OCI-LY1 (cell line): ENCODE data around the gene DMWD.

ENCODE experiments used
- H2AFZ ChIP-seq: fragments of 200-600 bp; sonication (generic), shearing (Covaris generic); 2 replicates; pipeline ENCODE4 v1.6.0; 2014; ENCODE audit warnings: antibody characterized with exemption, mild to moderate bottlenecking, low read length
- H3F3A ChIP-seq: fragments of 200-600 bp; sonication (generic), shearing (Covaris generic); 2 replicates; pipeline ENCODE4 v1.6.0; 2014; ENCODE audit warnings: mild to moderate bottlenecking, antibody characterized with exemption, low read length, moderate library complexity; ENCODE audit not compliant: insufficient read depth
- H3K27ac ChIP-seq: fragments of 200-600 bp; sonication (generic); 2 replicates; pipeline ENCODE4 v1.5.1; 2014; ENCODE audit warnings: low read length, mixed run types, mild to moderate bottlenecking, low read depth; ENCODE audit not compliant: poor library complexity, severe bottlenecking
- H3K27me3 ChIP-seq: fragments of 200-600 bp; sonication (generic); 2 replicates; pipeline ENCODE4 v1.6.0; 2014; ENCODE audit warnings: antibody characterized with exemption, mild to moderate bottlenecking, low read length, moderate library complexity; ENCODE audit not compliant: insufficient read depth
- H3K36me3 ChIP-seq: fragments of 200-600 bp; sonication (generic); 2 replicates; pipeline ENCODE4 v1.6.1; 2014; ENCODE audit warnings: mild to moderate bottlenecking, antibody characterized with exemption, low read length, moderate library complexity, mixed read lengths; ENCODE audit not compliant: insufficient read depth
- H3K4me1 ChIP-seq: fragments of 200-600 bp; sonication (generic); 2 replicates; pipeline ENCODE4 v1.5.1; 2014; ENCODE audit warnings: mild to moderate bottlenecking, low read length, moderate library complexity; ENCODE audit not compliant: insufficient read depth, severe bottlenecking
- H3K4me2 ChIP-seq: fragments of 200-600 bp; sonication (generic), shearing (Covaris generic); 2 replicates; pipeline ENCODE4 v1.6.1; 2014; ENCODE audit warnings: low read length
- H3K4me3 ChIP-seq: fragments of 200-600 bp; sonication (generic); 2 replicates; pipeline ENCODE4 v1.5.1; 2014; ENCODE audit warnings: low read length, low read depth, mild to moderate bottlenecking, mixed read lengths; ENCODE audit not compliant: poor library complexity, severe bottlenecking
- H3K79me2 ChIP-seq: fragments of 200-600 bp; shearing (Covaris generic); 2 replicates; pipeline ENCODE4 v1.6.1; 2016; ENCODE audit warnings: mixed run types, low read length, mixed read lengths; ENCODE audit not compliant: insufficient read depth
- H3K9ac ChIP-seq: fragments of 200-600 bp; sonication (generic), shearing (Covaris generic); 2 replicates; pipeline ENCODE4 v1.6.1; 2014; ENCODE audit warnings: mild to moderate bottlenecking, low read length, mixed read lengths
- H3K9me2 ChIP-seq: fragments of 200-600 bp; sonication (generic), shearing (Covaris generic); 2 replicates; pipeline ENCODE4 v1.6.1; 2014; ENCODE audit warnings: low read depth, mild to moderate bottlenecking, low read length, mixed read lengths
- H3K9me3 ChIP-seq: fragments of 200-600 bp; shearing (Covaris generic); 2 replicates; pipeline ENCODE4 v1.6.1; 2014; ENCODE audit warnings: low read length, mixed read lengths
- H4K20me1 ChIP-seq: fragments of 200-600 bp; sonication (generic), shearing (Covaris generic); 2 replicates; pipeline ENCODE4 v1.6.0; 2016; ENCODE audit warnings: mild to moderate bottlenecking, low read length; ENCODE audit not compliant: insufficient read depth
- CTCF ChIP-seq: fragments of 200-600 bp; sonication (generic), shearing (Covaris generic); IDR thresholded peaks from 2 replicates; pipeline ENCODE4 v1.5.1; 2017; ENCODE audit warnings: mild to moderate bottlenecking, antibody characterized with exemption, low read length, moderate library complexity, mixed read lengths
- EZH2 ChIP-seq: fragments of 200-600 bp; sonication (generic), shearing (Covaris generic); IDR thresholded peaks from 2 replicates; pipeline ENCODE4 v1.8.0; 2017; ENCODE audit warnings: borderline replicate concordance, mixed run types, mild to moderate bottlenecking, antibody characterized with exemption, low read length, moderate library complexity, mixed read lengths

DMWD gene

DNA sequence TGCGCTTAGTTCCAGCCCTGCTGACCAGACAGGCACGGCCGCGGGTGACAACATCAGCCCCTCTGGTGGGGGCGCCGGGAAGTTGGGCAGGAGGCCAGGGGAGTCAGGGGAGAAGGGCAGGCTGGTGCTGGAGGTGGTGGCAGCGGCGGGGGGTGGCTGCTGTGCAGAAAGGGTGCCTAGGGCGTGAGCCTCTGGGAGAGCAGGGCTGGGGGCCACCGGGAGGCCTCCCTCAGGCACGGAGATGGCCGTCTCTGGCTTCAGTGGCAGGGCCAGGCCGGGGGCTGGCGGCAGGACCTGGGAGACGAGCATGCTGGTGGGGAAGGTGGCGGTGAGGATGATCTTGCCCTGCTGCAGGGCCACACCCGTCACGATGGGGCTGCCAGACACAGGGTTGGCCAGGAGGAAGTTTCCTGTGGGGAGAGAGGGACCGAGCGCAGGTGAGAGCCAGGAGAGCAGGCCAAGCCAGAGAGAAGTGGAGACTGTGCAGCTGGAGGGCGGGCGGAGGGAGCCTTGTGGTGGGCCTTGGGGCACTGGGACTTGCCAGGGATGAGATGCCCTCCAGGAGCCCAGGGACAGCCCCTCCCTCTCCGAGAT lies 26.8 kb downstream of the DMWD start:
- Histone ChIP-seq H2AFZ (no peak overlapping the region), H3K4me3 (no peak overlapping the region), H3K9ac (no peak overlapping the region), H3K9me2 (no peaks in the 10 kb centered on the region), H3K9me3 (no peaks in the 10 kb centered on the region), H3K4me2 (no peak overlapping the region), H3K27me3 (no peaks in the 10 kb centered on the region; the same call in 1 of the 2 replicates), H3F3A (no peaks in the 10 kb centered on the region), H3K4me1 (peaks cover 7% of the 10 kb centered on the region), H3K27ac (no peak overlapping the region), H4K20me1 (no peaks in the 10 kb centered on the region), H3K79me2 (no peaks in the 10 kb centered on the region), H3K36me3 (no peaks in the 10 kb centered on the region)
- TF ChIP-seq EZH2 (no peak), CTCF (no peak)

DNA sequence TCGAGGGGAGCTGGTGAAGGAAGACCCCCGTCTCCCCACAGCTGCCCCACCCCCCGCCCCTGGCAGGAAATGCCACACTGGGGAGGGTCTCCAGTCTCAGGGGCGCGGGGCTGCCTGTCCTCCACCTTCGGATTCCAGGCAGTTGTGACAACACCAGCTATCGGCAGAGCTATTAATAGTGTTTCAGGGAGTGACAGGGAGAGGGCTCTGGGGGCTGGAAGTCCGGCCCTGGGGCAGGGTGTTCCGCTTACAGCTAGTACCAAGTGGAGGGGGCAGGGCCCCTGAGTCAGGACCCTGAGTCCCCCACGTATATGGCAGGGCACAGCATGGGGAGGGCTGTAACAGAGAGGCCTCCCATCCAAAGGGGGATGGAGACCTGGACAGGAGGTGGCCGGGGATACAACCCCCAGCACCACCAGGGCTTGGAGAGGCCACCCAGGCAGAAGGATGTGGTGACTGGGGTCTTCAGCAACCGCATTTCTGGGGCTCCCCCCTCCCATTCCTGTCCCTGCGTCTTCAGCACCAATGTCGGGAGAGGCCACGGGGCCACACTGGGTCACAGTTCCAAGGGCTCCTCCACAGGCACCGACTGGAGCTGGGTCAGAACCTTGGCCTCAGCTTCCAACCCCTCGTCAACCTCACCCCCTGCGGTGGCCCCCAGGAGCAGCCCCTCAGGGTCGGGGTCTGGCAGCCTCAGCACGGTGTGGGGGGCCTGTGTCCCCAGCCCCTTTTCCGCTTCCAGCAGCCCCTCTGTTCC lies 27.5 kb downstream of the DMWD start:
- no peaks in the 10 kb centered on the region for H3F3A ChIP-seq
- H3K27ac ChIP-seq: no peak overlapping the region
- no peak overlapping the region for H2AFZ ChIP-seq
- H3K9ac ChIP-seq: no peak overlapping the region
- H3K79me2 ChIP-seq: no peaks in the 10 kb centered on the region
- no peaks in the 10 kb centered on the region for H4K20me1 ChIP-seq
- H3K4me1 ChIP-seq: peaks cover 6% of the 10 kb centered on the region
- H3K9me3 ChIP-seq: no peaks in the 10 kb centered on the region
- H3K9me2 ChIP-seq: no peaks in the 10 kb centered on the region
- H3K27me3 ChIP-seq: no peaks in the 10 kb centered on the region; the same call in 1 of the 2 replicates
- H3K4me3 ChIP-seq: no peak overlapping the region
- H3K4me2 ChIP-seq: no peak overlapping the region
- no peak for TF ChIP-seq CTCF
- no peaks in the 10 kb centered on the region for H3K36me3 ChIP-seq

GRCh38 chr19:45764475-45764874 lies 28.2 kb downstream of the DMWD start:
- H3K9me3 ChIP-seq: no peaks in the 10 kb centered on the region
- H3K9me2 ChIP-seq: no peaks in the 10 kb centered on the region
- no peak overlapping the region for H3K4me2 ChIP-seq
- no peaks in the 10 kb centered on the region for H4K20me1 ChIP-seq
- no peak for TF ChIP-seq CTCF
- no peak for TF ChIP-seq EZH2
- no peaks in the 10 kb centered on the region; the same call in 1 of the 2 replicates for H3K27me3 ChIP-seq
- H3K79me2 ChIP-seq: no peaks in the 10 kb centered on the region
- peaks cover 6% of the 10 kb centered on the region for H3K4me1 ChIP-seq
- H3K27ac ChIP-seq: no peak overlapping the region
- no peak overlapping the region for H2AFZ ChIP-seq
- H3K9ac ChIP-seq: no peak overlapping the region
- no peaks in the 10 kb centered on the region for H3K36me3 ChIP-seq
- no peak overlapping the region for H3K4me3 ChIP-seq
- no peaks in the 10 kb centered on the region for H3F3A ChIP-seq
